Measurements from ENCODE around the gene PDZD4.

PDZD4 gene

DNA sequence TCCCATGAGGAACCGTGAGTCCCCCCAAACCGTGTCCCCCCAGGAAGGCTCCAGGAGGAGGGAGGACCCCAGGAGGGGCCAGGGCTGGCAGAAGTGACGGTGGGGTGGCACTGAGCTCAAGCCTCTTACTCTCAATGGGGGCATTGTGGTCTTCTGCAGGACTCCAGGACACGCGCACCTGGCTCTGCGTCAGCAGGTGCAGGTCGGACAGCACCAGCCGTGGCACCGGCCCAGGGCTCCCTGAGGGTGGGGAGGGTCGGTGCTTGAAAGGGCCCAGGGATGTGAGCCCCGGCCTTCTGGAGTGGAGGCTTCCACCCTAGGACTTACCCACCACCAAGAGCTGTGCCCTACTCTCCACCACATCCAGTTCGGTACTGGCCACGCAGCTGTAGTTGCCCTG is 37.3 kb upstream of the PDZD4 start:
- no peak for DNase-seq

DNA sequence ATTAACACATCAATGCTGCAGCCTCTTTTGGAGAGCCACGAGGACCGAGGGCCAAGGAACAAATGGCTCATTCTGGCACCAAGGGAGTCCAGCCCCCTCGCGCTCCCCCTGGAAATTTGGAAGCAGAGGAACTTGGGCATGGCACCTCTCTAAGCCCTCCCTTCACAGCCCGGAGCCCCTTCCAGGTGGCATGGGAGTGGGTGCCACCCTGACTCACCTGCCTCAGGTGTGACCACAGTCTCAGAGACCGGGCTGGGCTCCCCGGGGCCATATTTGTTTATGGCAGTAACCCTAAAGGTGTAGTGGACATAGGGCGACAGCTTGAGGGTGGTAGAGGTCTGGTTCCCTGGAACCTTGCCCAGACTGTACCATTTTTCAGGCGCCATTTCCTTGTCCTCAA is 36.8 kb upstream of the PDZD4 start:
- DNase-seq: no peak

DNA sequence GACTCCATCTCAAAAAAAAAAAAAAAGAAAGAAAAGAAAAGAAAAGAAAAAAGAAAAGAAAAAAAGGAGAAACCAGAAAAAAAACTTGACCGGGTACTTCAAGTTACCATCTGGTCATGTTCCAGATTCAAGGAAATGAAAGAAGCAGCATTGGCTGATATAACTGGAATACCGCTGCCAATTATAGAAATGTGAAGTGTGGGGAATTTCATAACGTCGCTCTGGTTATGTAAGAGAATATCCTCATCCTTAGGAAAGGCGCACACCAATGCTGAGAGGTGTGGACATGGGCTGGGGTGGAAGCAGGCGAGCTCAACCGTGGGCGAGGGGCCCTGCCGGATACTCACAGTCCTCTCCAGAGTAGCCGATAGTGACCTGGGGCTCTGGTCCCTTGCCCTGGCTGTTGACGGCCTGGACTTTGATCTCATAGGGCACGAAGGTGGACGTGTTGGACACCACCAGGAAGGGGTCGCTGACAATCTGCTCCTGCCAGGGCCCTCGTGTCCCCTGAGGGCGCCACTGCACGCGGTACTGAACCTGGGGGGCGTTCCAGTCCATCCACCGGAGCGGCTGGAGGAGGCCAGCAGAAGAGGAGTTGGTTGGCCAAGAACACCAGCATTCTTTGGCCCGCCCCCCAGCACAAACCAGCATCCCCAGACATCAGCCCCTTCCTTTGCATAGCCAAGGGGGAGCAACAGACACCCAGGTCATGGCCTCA is 36.1 kb upstream of the PDZD4 start:
- no peak for DNase-seq

DNA sequence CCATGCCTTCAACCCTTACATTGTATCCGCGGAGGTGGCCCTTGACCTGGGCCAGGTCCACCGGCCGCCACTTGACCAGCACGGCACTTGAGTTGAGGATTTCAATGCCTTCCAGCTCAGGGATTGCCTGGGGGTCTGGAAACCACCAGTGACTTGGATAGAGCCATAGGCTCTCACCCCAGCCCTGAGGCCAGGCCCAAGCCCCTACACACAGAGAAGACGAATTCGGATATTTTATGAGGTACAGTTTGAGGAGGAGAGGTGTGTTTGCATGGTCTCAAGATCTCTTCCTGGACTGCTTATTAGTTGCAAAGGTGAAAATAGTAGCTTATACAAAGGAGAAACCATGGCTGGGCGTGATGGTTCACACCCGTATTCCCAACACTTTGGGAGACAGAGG is 35.3 kb upstream of the PDZD4 start:
- DNase-seq: no peak

DNA sequence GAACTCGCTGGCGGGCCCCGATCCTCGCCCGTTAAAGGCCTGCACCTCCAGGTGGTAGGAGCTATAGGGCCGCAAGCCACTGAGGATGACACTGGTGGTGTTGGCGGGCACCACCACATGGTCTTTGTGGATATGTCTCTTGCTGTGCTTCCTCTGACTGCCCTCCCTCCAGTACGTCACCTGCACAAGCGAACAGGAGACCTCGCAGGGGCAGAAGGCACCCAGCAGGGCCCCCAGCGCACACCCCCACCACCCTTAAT is 34.9 kb upstream of the PDZD4 start:
- no peak for DNase-seq

DNA sequence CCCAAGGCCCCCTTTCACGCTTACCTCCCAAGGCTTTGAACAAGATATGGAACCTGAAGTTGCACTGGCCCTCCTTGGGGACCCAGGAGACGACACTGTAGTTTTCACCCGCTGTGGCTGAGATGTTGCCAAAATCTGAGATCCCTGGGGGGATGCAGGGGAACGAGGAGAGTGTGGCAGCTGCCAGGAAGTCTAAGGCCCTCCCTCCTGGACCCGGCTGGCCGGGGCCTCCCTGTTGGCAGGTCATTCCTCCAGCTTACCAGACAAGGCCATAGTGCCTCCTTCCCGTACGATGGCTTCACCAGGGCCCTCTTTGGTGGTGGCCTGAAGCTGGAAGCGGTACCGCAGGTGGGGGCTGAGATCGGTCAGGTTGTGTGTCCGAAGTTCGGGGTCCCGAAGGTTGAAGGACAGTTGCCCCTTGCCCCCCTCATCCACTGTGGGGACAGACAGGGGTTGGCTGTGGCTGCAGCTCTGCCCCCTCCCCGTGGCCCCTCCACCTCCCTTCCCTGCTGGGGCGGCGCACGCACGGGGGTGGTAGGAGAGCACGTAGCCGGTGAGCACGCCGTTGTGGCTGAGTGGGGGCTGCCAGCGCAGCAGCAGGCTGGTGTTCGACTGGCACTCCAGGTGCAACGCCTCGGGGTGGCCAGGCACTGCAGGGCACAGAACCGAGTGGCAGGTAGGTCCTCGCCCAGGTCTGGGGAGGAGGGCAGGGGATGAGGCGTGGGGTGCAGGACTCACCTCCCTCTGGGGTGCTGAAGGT is 34.4 kb upstream of the PDZD4 start:
- DNase-seq: no peak

DNA sequence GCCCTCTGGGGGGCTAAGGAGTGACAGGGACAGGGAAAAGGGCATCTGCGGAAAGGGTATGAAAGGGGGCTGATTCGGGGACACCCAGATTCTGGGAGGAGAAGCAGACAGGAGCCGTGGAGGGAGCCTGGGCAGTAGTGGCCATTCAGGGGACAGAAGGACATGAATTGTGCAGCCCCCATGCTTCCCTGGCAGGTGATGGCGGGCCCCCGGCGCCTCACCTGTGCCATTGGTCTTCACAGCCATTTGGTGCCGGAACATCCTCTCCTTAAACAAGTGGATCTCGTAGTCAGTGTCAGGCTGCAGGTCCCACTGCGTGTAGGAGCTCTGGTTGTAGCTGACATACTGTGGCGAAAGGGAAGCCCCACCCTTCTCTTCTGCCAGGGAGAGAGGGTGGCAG is 33.8 kb upstream of the PDZD4 start:
- no peak for DNase-seq

DNA sequence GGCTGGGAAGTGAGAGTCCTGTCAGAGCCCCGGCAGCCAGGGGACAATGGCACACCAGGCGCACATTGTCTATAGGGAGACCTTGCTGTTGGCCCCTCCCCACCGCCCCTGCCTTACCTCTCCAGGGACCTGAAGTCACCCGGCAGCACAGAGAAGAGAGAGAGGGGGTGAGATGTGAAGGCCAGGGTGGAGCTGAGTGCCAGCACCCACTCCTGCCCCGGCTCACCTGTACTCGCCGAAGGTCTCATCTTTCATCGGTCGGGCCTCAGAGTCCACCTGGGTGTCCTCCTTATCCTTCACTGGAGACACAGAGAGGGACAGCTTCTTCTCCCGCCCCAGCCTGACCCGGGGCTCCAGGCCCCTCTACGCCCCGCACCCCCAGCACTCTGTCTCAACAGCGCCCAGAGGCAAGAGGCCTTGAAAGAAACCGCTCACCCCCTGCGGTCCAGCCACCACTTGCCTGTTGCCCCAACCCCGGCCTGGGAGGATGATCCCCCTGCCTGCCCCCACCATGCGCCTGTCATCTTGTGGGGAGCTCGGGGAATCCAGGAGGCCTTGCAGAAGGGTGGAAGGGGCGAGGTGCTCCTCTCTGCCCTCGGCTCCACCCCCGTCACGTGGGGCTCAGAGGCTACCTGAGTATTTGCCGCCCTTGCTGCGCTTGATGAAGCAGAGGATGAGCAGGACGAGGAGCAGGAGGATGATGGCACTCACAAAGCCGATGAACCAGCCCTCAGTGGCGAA is 33.1 kb upstream of the PDZD4 start:
- no peak for DNase-seq

DNA sequence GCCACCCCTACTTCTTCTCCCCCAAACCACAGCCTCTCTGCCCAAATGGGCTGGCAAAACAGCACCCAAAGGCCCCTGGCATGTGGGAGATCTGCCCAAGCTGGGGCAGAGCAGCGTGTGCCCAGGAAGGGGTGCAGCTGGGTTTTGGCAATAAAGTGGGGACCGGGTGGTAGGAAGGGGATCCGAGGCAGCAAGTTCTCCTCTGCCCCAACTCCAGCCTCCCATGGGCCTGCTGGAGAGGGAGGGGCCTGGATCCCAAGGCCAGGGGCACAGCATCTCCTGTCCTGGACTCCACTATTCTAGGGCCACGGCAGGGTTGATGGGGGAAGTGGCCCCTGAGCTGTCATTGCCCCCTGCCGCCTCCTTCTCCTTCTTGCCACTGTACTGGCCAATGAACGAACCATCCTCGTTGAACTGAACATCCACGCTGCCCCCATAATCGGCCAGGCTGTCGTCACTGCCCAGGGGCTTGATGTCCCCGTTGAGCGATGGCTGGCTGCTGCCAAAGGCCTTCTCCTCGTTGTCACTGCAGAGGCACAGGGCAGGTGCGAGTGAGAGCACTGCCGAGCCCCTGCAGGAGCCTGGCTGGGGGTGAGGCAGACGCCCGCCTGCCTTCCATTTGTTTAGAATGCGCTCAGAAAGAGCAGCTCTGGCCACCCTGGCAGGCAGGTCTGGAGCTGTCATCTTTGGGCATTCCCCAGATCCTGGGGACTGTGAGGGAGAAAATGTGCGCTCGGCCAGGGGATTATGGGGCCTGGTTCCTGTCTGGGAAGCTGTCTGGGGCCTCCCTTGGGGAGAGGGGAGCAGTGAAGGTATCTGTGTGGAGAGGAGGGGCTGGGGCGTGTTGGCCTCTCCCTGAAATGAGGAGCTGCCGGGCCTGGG is 32.3 kb upstream of the PDZD4 start:
- DNase-seq: peak; percentile 47

DNA sequence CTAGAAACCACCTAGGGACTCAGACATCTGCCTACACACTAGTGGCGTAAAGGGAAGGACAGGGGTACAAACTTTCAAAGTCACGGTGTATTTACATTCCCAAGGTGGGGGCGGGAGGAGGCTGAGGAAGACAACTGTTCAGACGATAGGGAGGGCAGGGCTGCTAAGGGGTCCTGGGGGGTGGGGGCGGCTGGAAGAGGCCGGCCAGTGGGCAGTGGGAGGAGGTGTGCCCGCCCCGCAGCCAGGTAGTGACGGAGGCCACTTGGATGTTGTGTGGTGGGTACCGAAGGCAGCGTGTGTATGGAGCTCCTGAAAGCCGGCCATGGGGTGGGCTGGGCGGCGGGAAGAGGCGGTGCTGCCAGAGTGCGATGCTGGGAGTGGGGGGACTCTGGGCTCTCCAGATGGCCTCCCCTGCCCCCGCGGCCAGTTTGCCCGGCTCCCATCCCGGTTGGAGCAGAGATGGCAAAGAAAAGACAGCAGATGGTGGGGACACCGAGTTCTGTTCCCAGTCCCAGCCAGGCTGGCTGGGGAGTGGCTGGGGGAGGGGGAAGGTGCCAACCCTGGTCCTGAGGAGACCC is 31.5 kb upstream of the PDZD4 start:
- peak; percentile 63 for DNase-seq

DNA sequence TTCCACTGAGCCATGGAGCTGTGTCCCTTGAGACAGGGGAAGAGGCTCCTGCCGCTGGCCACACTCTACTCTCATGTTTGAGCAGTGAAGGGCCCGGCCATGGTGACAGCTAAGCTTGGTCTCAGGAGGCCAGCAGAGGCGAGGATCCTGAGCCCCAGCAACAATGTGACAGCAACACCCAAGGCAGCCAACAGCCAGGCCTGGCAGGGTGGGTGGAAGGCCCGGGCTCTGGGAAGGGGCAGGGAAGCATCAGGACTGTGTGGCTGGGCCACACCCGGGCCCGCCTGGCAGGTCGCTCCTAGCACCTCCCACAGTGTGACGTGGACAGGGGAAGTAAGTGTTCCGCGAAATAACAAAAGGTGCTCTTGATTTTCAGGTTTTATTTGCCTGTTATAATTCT is 30.8 kb upstream of the PDZD4 start:
- DNase-seq: no peak

DNA sequence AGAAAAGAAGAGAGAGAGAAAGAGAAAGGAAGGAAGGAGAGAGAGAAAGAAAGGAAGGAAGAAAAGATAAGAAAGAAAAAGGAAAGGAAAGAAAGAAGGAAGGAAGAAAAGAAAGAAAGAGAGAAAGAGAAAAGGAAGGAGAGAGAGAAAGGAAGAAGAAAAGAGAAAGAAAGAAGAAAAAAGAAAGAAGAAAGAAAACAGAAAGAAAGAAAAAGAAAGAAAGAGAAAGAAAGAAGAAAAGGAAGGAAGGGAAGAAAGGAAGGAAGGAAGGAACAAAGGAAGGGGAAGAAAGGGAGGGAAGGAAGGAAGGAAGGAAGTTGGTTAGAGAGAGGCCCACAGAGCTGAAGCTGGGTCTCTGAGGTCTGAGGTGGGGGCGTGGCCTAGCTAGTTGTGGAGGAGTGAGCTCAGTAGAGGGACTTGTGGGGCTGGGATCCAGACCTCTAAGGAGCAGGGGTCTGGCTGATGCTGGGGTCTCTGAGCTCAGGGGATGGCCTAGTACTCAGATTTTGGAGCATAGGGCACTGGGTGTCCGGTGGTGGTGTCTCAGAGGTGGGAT is 27.1 kb upstream of the PDZD4 start:
- DNase-seq: peak; percentile 29

DNA sequence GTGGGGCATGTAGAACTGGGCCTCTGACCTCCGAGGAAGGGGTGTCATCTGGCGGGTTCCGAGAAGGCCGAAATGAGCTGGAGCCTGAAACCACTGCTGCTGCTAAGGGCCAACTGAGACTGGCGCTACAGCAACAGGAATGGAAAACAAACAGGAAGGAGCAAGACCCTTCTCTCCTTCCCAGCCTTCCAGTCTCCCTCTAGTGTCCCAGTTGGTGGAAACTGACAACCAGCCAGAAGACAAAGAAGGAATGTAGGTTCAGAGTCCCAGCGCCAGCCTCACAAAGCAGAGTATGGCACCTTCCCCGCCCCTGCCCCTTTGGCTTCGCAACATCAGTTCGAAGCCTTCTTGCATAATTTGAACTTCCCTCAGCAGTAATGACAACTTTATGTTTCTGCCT is 24.4 kb upstream of the PDZD4 start:
- DNase-seq: peak; percentile 33

DNA sequence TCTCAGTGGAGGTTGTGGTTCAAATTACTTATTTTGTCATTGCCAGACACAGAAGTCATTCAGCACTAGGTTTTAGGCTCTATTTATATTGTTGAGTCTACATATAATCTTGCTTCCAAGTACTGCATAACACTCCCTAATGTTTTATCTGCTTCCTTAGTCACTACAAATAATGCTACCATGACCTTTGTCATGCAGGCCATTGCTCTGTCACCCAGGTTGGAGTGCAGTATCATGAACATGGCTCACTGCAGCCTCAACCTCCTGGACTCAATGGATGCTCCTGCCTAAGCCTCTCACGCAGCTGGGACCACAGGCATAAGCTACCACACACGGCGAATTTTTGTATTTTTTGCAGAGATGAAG is 23.5 kb upstream of the PDZD4 start:
- peak; percentile 39 for DNase-seq

DNA sequence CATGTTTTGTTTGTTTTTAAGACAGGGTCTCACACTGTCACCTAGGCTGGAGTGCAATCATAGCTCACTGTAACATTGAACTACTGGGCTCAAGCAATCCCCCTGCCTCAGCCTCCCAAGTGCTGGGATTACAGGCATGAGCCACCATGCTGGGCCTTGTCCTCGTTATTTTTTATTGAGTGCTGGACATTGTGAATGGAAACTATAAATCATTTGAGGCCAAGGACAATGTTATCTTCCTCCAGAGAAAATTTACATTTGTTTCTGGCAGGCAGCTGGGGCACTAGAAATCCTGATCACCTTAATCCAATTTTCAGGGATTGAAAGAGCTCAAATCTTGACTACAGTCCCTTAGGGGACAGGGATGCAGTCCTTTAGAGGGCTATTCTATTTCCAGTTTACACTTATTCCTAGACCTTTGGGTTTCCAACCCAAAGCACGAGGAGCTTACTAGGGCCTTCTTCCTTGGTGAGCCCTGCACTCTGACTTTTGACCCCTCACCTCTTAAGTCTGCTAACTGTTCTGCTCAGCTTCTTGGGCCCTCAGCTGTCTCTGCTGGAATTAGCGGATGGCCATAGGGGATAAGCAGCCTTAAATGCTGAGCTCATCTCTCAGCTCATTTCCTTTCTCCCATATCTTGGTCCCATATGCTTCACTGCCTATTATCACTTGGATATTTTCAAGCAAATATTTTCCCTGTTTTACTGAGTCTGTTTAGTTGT is 23.0 kb upstream of the PDZD4 start:
- peak; percentile 94 for DNase-seq

DNA sequence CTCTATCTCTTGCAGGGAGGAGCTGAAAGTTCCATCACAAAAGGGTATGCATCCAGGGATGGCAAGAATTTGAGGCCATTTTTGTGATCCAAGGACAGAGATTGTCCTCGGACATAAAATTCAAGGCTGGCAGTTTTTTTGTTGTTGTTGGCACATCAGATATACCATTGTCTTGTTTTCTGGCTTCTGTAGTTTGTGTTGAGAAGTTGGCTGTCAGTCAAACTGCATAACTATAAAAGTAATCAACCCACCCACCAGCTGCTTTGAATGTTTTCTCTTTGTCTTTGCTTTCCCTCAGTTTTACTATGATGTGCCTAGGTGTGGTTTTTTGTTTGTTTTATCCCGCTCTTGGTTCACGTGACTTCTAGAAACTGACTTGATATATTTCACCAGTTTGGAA is 21.6 kb upstream of the PDZD4 start:
- DNase-seq: no peak

DNA sequence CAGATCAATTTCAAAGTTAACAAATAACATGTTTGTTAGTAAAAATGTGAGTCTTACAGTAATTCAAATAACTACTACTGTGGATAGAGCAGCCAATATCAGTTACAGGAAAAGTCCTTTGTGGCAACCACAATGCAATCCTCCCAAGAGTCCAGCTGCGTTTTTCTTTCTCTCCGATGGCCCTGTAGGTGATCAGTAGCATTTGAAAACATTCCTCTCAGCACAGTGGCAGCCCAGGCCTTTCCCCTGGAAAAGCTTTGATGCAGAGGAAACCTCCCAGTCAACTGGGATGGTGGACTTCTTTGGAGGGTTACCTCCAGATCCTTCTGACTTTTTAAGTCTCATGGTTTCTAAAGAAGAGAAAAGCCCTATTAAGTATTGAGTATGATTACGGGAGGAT is 18.0 kb upstream of the PDZD4 start:
- DNase-seq: no peak

DNA sequence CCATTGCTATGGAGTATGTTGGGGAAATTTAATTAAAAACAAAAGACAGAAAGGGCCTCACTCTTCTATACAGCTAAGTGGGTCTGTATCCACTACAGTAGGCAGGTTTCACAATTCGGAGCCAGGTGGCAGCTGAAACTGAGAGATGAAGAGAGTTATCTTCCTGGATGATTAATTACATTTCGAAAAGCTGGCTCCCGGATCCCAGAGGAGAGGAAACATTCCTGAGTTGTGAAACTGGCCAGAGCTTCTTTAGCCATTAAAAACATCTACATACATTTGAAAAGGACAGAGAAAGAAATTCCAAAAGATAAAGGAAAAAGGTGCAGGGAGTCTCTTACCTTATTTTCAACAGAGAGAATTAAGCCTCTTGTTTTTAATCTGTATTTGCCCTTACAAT is 15.5 kb upstream of the PDZD4 start:
- peak; percentile 48 for DNase-seq

DNA sequence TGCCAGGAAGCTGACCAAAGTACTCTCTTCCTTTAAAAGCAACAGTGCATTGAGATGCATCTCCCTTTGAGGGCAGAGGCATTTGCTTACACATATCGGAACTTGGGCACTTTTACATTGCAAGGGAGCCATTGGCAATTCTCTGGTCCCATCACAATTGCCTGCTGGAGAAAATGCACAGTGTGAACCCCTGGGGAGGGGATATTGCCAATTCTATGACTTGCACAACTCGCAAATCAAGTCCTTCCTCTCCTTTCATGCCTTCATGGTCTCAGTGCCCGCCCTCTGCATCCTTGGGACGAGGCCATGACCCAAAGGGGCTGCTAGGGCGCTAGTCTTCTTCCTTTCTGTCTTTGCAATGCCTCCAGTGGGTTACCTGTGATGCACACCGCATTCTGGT is 14.9 kb upstream of the PDZD4 start:
- no peak for DNase-seq

DNA sequence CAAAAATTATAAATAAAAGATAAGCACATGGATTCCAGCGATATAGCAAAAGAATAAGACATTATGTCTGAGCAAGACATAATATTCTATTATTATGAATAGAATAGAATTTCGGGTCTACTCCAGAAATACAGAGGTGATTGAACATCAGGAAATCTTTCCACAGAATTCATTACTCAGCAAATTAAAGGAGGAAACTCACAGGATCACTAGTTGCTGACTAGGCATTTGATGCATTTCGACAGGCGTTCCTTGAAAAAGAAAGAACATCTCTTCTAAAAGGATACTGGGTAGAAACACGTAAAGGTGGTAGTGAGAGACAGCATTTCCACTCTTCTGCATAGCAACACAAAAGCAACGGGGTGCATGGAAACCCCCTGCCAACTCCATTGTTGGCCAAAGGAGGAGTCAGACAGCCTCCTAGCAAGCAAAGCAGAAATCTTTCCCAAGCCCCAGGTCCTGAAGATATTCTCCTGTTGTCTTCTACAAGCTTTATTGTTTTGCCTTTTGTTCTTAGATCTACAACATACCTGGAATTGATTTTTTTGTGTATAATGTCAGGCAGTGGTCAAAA is 14.3 kb upstream of the PDZD4 start:
- no peak for DNase-seq

DNA sequence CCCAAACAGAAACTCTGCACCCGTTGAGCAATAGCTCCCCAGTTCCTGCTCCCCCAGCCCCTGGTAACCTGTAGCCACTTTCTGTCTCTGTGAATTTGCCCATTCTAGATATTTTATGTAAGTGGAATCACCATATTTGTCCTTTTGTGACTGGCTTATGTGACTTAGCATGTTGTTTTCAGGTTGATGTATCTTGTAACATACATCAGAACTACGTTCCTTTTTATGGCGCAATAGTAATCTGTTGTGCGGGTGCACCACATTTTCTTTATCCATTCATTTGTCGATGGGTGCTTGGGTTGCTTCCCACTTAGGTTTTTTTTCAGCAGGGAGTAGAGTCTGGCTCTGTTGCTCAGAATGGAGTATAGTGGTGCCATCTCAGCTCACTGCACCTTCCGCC is 6.6 kb upstream of the PDZD4 start:
- DNase-seq: no peak

DNA sequence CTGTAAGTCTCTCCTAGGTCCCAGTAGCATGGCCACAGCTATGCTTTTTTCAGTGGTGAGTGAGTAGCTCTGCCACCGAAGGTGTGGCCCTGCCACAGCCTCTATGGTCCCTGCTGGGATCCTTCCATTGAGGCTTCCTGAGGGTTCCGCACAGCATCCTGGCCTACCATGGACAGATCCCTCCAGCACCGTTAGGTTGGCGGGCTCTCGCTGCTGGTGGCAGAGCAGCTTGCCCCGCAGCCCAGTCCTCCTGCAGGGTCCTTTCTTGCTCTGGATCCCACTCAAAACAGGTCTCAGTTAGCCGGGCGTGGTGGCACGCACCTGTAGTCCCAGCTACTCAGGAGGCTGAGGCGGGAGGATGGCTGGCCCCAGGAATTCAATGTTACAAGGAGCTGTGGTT is 2.4 kb upstream of the PDZD4 start:
- DNase-seq: no peak
